HG03354 (cell line): ENCODE data around the gene DPH3.

Experiments
- ATAC-seq: cut with Tn5 transposase; IDR thresholded peaks from one replicate; pipeline ENCODE4 v1.9.1; 2021; ENCODE audit warnings: mild to moderate bottlenecking; ENCODE audit not compliant: unreplicated experiment, poor library complexity, severe bottlenecking

Gene DPH3

GRCh38 chr3:16240229-16241023, 24.3 kb downstream of the DPH3 start:
- no peak for ATAC-seq

GRCh38 chr3:16239780-16240179, 25.0 kb downstream of the DPH3 start:
- ATAC-seq, result no peak

GRCh38 chr3:16239086-16239770, 25.5 kb downstream of the DPH3 start:
- no peak for ATAC-seq

GRCh38 chr3:16236856-16237393, 27.8 kb downstream of the DPH3 start:
- ATAC-seq, result no peak

GRCh38 chr3:16236030-16236639, 28.6 kb downstream of the DPH3 start:
- no peak for ATAC-seq

- no peak for ATAC-seq
Observed at GRCh38 chr3:16234281-16234680, 30.5 kb downstream of the DPH3 start.

GRCh38 chr3:16233806-16234205, 30.9 kb downstream of the DPH3 start:
- ATAC-seq, result no peak

- no peak for ATAC-seq
Observed at GRCh38 chr3:16231983-16232382, 32.8 kb downstream of the DPH3 start.

- ATAC-seq, result no peak
Observed at GRCh38 chr3:16229681-16230080, 35.1 kb downstream of the DPH3 start.

GRCh38 chr3:16227566-16227965, 37.2 kb downstream of the DPH3 start:
- ATAC-seq, result no peak

- ATAC-seq, result peak; percentile 39
Observed at GRCh38 chr3:16224325-16224724, 40.4 kb downstream of the DPH3 start.

- ATAC-seq, result no peak
Observed at GRCh38 chr3:16222547-16222946, 42.2 kb downstream of the DPH3 start.

GRCh38 chr3:16221990-16222389, 42.8 kb downstream of the DPH3 start:
- ATAC-seq, result no peak

GRCh38 chr3:16219777-16220176, 45.0 kb downstream of the DPH3 start:
- ATAC-seq, result no peak

GRCh38 chr3:16216373-16216935, 48.3 kb downstream of the DPH3 start:
- no peak for ATAC-seq

GRCh38 chr3:16214366-16214765, 50.4 kb downstream of the DPH3 start:
- no peak for ATAC-seq

- ATAC-seq, result no peak
Observed at GRCh38 chr3:16211176-16211904, 53.4 kb downstream of the DPH3 start.
